ENCODE measurements around the gene WDR90. TPM values are rescaled to one million over a fixed set of nuclear protein-coding genes. Genes with fewer than 3 reads are reported as not detected.
A peak's percentile ranks its signal among the peaks of the same experiment; 100 is the strongest.

WDR90 gene
- total RNA-seq, 1 donor from 2014 or later = 14.8 TPM

DNA sequence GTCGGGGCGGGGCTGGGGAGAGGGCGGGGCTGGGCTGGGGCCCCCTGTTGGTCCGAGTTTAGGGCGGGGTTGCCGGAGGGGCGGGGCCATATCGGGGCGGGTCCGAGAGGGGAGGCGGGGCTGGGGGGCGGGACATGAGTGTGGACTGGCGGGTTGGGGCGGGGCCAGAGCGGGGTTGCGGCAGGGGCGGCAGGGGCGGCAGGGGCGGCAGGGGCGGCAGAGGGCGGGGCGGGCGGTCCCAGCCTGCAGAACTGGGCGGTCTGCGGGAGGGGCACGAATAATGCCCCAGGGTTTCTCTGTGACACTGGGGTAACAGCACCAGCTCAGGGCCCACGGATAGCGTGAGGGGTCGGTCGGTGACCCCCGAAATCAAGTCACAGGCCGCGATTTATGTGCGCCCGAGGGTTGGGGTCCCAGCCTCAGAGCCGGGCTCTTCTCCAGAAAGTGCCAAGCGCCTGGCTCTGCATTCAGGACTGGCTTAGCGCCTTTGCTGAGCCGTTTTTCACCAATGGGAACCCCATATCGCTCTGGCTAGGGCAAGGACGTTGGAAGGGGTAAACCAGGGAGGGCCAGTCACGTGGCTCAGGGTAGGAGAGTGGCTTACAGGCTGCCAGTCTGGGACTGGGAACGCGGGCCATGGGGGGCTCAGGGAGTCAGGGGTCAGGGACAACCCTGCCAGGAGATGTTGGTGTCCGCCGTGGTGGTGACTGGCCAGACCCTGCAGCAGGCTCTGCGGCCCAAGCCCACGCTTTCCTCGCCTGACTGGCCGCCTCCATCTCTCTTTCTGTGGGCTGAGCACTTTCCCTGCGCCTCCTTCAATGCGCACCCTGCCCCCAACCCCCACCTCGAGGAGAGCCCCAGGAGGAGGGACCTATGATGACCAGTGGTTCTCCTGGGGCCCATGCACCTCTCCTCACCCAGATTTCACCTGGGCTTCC, 11.8 kb upstream of the WDR90 start:
- DNase-seq (ENCODE audit: low read depth, low spot score) = peak; percentile 59

DNA sequence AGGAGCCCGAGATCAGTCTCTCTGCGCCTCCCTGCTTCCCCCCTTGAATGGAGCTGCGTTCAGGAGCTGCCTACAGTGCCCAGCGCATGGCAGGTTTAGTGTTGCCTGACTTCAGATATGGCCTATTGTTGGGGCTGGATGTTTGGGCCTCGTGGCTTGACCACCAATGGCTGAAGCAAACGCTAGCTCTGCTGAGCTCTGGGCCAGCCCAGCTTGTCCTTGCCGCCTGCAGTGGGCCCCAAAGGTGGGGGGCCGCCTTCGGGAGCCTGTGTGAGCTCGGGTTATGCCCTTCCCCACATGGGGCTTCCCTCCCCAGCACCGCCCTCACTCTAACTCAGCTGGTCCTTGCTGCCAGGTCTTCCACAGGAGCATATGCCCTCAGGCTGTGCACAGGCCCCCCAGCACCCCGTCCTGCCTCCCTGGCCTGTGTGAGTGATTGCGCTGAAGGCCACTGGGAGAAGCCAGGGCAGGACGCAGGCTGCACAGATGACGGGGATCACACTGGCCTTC, 11.1 kb upstream of the WDR90 start:
- no peak for DNase-seq (ENCODE audit: low read depth, low spot score)

DNA sequence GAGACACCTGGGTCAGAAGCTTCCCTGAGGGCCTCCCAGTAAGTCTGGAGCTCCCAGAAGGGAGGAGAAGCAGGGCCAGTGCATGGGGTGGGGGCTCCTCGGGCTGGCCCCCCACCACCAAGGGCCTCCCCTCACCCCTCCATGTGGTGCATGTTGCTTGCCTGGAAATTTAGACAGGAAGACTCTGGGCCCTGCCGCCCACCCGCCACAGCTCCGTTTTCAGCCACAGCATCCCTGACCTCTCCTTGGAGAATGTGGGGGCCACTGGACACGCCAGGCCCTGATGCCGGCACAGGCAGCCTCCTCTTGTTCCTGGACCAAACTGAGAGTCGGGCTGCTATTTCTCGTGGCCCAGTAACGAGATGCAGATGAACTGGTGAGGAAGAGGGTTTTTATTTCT, 10.3 kb upstream of the WDR90 start:
- no peak for DNase-seq (ENCODE audit: low read depth, low spot score)

DNA sequence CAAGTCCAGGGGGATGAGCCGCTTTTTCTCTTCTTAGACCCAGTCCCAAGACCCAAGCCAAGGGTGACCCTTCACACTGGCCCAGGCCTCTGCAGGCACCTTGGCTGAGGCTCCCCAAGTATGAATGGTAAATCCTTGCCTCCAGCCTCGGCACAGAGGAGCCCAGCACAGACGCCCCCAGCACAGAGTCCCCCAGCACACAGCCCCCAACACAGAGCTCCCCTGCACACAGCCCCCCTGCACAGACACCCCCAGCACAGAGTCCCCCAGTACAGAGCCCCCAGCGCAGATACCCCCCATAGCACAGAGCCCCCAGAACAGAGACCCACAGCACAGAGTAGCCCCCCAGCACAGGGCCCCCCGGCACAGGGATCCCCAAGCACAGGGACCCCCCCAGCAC, 8.6 kb upstream of the WDR90 start:
- no peak for DNase-seq (ENCODE audit: low read depth, low spot score)

DNA sequence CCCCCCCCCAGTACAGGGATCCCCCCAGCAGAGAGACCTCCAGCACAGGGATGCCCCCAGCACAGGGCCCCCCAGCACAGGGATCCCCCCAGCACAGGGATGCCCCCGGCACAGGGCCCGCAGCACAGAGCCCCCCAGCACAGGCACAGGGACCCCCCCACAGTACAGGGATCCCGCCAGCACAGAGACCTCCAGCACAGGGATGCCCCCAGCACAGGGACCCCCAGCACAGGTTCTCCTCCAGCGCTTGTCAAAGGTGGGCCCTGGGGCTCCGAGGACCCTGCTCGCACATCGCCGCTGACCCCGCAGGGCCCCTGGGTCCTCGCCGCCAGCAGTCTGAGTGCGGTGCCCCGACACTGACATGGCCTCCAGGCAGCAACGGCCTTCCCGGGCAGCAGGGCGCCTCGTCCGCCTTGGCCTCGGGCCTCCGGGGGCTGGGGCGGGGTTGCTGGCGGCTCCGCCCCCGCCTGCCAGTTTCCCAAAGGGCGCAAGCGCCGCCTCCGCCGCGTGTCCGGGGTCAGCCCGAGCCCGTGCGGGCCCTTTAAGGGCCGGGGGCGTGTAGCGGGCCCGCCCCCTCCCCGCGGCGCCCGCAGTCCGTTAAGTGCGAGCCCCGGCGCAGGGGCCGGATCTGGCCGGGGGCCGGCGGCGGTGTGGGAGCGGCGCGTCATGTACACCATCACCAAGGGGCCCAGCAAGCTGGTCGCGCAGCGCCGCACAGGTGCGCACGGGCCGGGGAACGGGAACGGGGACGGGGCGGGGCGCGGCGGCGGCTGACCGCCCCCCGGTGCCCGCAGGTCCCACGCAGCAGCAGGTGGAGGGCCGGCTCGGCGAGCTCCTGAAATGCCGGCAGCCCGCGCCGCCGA, 7.6 kb upstream of the WDR90 start, which contains the start of gene MCRIP2:
Gene MCRIP2, plus strand, starts transcription at position 503 of the 863 bp plus-strand sequence. Its CDS starts 164 bp downstream, at position 667.
- DNase-seq (ENCODE audit: low read depth, low spot score) = no peak

DNA sequence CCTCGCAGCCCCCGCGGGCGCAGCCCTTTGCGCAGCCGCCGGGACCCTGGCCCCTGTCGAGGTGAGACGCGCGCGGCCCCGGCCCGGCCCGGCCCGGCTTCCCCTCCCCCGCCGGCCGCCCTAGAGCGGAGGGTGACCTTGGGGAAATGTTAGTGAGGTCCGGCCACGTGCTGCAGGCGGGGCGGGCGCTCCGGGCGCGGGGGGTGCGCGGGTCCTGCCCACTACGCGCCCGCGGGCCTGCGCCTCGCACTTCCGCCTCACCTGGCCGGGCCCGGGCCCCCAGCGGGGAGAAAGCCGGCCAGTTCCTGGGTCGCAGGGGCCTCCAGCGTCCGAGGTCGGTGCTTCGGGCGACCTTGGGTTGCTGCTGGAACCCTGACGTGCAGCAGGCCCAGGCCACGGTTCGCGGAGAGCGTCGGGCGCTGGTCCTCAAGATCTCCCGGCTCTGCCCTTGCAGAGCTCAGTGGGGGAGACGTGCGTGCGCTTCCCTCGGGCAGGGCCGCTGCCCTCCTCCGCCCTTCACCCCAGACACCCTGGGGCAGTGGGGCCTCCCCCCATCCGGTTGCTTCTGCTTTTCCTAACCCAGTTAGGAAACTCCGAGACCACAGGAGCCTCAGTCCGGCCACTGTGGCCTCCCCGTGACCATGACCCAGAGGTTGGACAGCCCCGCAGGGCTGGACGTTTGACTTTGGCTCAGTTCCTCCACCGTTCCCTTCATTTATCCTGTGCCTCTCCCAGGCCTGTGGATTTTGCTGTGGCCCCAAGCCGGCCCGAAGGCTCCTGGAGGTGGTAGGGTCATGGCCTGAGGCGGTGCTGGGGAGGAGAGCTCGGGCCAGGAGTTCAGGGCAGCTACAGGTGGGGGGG, 6.7 kb upstream of the WDR90 start:
- no peak for DNase-seq (ENCODE audit: low read depth, low spot score)

DNA sequence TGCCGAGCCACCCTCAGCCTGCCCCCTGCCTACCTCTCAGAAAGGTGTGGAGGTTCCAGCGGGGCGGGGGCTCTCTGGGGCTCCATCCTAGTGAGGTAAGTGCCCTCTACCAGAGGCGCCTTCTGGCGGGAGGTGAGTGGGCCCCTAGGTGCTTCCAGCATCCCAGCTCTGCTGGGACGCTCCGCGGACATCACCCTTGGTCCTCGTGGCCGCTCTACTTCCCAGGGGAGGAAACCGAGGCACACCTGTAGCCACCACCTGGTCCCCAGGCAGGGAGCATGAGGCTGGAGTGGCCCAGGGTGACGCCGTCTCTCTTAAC, 6.2 kb upstream of the WDR90 start:
- DNase-seq (ENCODE audit: low read depth, low spot score) = no peak

DNA sequence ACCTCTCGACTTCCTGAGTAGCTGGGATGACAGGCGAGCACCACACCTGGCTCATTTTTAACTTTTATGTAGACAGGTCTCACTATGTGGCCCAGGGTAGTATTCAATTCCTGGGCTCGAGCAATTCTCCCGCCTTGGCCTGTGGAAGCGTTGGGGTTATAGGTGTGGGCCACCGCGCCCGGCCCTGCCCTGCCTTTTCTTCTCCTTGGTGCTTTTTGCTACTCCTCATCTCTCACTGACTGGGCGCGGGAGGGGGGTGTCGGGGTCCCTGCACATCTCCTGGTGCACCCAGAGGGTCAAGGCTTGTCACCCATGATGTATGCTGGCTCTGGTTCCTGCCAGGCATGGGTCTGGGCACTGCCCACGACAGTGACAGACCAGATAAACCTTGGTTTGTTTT, 4.6 kb upstream of the WDR90 start:
- no peak for DNase-seq (ENCODE audit: low read depth, low spot score)

DNA sequence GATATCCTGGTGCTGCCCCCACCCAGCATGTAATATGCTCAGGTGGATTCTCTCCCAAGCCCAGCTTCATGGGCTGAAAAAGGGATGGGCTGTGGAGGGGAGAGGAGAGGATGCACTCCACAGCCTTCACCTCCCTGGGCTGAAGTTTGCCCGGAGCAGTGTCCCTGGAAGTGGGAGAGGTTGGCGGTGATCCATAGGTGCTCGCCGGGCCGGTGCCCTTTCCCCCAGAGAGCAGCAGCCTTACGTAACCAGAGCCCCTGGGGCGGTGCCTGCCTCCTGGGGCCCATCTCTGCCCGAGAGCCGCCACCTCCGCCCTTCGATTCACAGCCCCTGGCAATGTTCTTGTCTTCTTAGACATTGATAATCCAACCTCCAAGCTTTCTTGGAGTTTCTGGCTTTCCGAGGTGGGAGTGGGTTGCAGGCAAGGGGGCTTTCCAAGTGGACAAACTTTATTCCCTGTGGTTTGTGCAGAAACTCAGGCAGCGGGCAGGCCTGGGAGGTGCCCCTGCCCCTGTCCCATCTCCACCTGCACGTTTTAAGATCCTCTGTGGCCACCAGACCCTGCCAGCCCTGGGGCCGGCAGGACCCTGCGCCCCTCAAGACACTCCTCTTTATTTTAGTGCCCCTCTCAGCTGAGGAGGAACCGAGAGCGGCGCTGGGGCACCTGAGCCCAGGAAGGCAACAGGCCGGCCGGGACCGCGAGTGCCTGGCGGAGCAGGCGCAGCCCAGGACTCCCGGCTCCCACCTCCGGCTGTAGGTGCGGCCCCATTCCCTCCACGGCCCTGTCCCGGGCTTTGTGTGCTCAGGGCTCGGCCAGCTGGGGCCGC, 3.1 kb upstream of the WDR90 start:
- no peak for DNase-seq (ENCODE audit: low read depth, low spot score)

DNA sequence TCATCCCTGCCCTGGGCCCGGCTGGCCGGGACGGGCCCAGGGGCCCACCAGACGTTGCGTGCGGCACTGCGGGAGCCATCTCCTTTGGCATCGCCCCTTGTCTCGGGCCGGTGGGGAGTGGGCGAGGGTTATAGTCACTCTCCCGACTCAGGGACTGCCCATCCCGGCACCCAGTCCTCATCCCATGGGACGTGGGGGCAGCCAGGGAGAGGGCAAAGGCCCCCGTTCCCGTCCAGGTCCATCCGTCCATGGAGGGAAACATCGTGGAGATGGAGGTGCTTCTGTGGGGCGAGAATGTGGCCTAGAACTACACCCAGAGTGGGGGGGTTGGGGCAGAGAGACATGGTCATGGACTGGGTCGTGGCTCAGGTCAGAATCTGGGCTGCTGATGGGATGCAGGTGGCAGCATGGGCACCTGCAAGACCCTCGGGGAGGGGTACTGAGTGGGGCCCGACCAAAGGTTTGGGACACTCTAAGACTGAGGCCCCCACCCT, 2.4 kb upstream of the WDR90 start:
- no peak for DNase-seq (ENCODE audit: low read depth, low spot score)

DNA sequence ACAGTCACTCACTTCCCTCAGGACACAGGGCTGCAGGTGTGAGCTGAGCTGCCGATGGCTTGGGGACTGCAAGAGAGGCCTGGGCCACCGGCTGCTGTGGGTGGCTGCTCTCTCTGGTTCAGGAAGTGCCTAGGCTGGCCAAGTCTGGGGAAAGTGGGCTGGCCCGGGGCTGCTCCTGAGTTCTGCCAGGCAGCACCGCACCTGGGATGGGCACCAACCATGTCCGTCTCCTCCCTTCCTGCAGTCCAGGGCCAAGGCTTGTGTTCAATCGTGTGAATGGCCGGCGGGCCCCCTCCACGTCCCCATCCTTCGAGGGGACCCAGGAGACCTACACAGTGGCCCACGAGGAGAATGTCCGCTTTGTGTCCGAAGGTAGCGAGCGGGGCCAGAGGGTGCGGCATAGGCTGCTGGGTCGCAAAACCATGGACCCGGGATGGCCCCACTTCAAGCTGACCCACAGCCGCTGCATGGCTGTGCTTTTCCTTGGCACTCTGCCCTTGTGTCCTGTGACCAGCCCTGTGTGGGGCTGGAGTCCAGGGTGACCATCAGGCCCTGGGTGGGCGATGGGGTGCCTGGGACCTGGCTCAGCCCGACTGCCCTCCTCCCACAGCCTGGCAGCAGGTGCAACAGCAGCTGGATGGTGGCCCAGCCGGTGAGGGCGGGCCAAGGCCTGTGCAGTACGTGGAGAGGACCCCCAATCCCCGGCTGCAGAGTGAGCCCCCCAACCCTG, 1.8 kb upstream of the WDR90 start:
- DNase-seq (ENCODE audit: low read depth, low spot score) = no peak

DNA sequence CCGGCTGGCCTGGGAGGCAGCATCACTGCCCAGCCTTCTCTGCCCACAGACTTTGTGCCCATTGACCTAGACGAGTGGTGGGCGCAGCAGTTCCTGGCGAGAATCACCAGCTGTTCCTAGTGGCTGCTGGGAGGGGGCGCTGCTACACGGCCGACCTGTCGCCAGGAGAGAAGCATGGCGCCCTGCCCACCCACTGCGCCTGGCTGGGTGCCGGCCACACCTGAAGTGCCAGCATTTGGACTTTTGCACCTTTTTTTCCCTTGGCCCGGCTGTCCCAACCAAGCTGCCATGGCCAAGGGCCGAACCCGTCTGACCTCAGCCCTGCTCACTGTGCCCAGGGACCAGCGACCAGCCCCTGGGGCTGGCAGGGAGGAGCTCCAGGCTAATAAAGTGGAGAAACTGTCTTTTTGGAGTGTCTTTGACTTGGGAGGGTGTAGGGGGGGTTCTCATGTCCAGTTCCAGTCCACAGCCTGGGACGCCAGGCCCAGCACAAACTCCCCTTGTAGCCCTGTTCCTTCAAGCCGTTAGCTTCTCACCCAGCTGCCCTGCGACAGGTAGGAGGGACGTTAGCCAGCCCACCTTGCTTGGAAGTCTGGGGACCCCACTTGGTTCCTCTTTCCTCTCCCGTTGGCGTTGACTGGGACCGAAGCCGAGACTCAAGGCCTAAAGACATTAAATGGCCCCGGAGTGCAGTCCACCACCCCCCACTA, 939 bp upstream of the WDR90 start:
- DNase-seq (ENCODE audit: low read depth, low spot score) = no peak

DNA sequence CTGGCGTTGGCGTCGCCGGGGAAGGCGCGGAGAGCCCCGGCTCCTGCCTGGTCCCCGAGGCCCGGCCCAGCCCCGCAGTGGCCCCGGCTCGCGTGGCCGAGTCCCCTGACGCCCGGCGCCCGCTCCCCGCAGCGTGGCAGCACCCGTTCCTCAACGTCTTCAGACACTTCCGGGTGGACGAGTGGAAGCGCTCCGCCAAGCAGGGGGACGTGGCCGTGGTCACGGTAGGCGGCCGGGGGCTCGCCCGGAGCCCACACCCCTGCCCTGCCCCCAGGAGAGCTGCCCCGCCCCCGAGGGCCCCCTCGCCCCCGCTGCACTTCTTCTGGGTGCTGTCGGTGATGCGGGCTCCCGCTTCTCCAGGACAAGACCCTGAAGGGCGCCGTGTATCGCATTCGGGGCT, 466 bp downstream of the WDR90 start:
- DNase-seq (ENCODE audit: low read depth, low spot score) = no peak

DNA sequence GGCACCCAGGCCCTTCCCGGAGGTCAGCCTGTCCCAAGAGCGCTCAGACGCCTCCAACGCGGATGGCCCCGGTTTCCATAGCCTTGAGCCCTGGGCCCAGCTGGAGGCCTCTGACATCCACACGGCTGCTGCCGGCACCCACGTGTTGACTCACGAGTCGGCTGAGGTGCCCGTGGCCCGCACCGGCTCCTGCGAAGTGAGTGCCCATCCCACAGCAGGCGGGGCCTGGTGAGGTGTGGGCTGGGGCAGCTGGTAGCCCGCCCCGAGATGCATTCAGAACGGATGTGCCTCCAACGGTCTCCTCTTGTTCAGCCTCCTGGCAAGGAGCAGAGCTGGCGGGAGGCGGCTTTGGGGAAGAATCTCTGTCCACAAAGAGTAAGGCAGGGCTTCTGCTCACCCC, 2.7 kb downstream of the WDR90 start:
- DNase-seq (ENCODE audit: low read depth, low spot score) = no peak

DNA sequence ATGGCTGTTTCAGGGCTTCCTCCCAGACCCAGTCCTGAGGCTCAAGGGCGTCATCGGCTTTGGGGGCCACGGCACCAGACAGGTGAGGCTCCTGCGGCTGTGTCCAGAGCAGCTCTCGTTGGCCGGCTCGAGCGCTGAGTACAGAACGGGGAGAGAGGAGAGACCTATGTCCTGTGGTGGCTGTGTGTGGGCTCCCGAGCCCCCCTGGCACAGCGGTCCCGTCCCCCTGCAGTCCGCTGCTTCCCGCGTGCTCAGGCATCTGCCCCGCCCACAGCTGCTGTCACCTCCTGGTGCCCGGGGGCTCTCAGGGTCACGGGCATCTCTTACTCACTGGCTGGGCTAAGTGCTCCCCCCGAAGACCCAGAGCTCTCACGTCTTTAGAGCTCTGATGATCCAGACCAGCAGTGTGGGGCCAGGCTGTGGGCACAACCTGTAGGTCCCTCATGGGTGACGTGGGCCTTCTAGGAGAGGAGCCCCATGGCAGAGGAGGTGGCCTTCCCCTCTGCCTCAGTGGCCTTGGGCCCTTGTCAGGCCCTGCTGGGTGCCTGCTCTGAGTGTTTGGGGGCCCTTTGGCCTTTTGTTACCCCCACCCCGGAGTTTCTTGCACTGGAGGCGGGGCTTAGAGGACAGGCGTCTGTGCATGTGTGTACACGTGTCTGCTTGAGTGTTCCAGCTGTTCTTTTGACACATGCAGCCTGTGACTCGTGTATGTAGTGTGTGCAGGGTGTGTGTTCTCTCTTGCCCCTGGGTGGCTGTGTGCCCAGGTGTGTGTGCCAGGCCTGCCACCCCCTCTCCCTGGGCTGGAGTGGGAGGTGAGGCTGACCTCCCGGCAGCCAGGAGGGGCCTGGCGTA, 3.5 kb downstream of the WDR90 start:
- DNase-seq (ENCODE audit: low read depth, low spot score) = no peak

DNA sequence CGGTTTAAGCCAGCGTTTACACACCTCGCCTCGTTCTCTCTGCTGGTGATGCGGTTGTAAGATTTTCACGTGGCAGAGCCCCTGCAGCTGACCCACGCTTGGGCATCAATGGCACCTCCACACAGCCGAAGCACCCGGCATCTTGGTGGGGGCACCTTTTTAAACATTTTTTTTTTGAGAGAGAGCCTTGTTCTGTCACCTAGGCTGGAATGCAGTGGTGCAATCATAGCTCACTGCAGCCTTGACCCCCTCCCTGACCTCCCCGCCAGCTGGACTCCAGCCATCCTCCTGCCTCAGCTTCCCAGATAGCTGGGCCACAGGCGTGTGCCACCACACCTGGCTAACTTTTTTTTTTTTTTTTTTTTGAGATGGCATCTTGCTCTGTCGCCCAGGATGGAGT, 4.9 kb downstream of the WDR90 start:
- DNase-seq (ENCODE audit: low read depth, low spot score) = no peak

DNA sequence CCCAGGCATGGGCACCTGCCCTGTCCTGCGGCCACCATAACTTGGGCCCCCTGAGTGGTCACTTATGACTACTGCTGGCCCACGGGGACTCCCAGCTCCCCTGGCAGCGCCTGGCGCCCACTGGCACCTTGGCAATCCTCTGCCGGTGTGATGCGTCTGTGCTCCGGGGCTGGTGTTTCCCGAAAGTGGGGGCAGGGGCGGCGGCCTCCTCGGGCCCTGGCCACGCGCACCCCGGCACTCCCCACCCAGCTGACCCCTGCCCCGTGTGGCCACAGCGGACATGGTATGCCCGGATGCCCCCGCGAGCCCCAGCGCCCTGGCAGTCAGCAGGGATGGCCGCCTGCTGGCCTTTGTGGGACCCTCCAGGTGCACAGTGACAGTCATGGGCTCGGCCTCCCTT, 8.3 kb downstream of the WDR90 start:
- no peak for DNase-seq (ENCODE audit: low read depth, low spot score)
